IPS-NIHi11 (cell line): ENCODE results near the gene GZMA.
"Not testable (repeated sequence)": the region's sequence is repeated elsewhere in the genome, so short reads cannot be mapped to it uniquely, and the experiment has no call there.

ENCODE experiments used
- DNase-seq: peaks from one replicate; pipeline ENCODE4 v3.0.0; 2012; ENCODE audit warnings: mixed read lengths, low spot score

GZMA gene

GRCh38 chr5:55102348-55102747, at the start of gene GZMA:
Gene GZMA (plus strand): TSS chr5:55102646. CDS start chr5:55102683, 37 bp downstream.
- no peak for DNase-seq

- DNase-seq, result no peak
Observed at GRCh38 chr5:55055183-55055582, 47.3 kb upstream of the GZMA start.

- DNase-seq, result no peak
Observed at GRCh38 chr5:55062039-55062779, 40.2 kb upstream of the GZMA start.

GRCh38 chr5:55063220-55063863, 39.1 kb upstream of the GZMA start:
- no peak for DNase-seq

- DNase-seq, result no peak
Observed at GRCh38 chr5:55063899-55064298, 38.5 kb upstream of the GZMA start.

GRCh38 chr5:55064523-55064922, 37.9 kb upstream of the GZMA start:
- no peak for DNase-seq

- no peak for DNase-seq
Observed at GRCh38 chr5:55066277-55066676, 36.2 kb upstream of the GZMA start.

- DNase-seq, result no peak
Observed at GRCh38 chr5:55070968-55071367, 31.5 kb upstream of the GZMA start.

GRCh38 chr5:55071413-55071812, 31.0 kb upstream of the GZMA start:
- DNase-seq, result peak; percentile 35

- DNase-seq, result no peak
Observed at GRCh38 chr5:55072666-55073065, 29.8 kb upstream of the GZMA start.

- DNase-seq, result no peak
Observed at GRCh38 chr5:55073211-55073610, 29.2 kb upstream of the GZMA start.

- no peak for DNase-seq
Observed at GRCh38 chr5:55081541-55081940, 20.9 kb upstream of the GZMA start.

GRCh38 chr5:55089301-55089700, 13.1 kb upstream of the GZMA start:
- not testable (repeated sequence) for DNase-seq

- DNase-seq, result not testable (repeated sequence)
Observed at GRCh38 chr5:55091011-55091410, 11.4 kb upstream of the GZMA start.

- DNase-seq, result no peak
Observed at GRCh38 chr5:55096182-55096581, 6.3 kb upstream of the GZMA start.

GRCh38 chr5:55096861-55097260, 5.6 kb upstream of the GZMA start:
- no peak for DNase-seq

GRCh38 chr5:55101148-55101547, 1.3 kb upstream of the GZMA start:
- DNase-seq, result not testable (repeated sequence)

GRCh38 chr5:55101556-55102276, 730 bp upstream of the GZMA start:
- DNase-seq, result no peak

GRCh38 chr5:55104036-55104772, 1.8 kb downstream of the GZMA start:
- peak; percentile 12 for DNase-seq

- no peak for DNase-seq
Observed at GRCh38 chr5:55104946-55105701, 2.7 kb downstream of the GZMA start.

- not testable (repeated sequence) for DNase-seq
Observed at GRCh38 chr5:55105976-55106375, 3.5 kb downstream of the GZMA start.

- DNase-seq, result no peak
Observed at GRCh38 chr5:55108661-55109060, 6.2 kb downstream of the GZMA start.
